ENCODE data around the gene SAP30L.

SAP30L gene

GRCh38 chr5:154509784-154510555 is 64.2 kb downstream of the SAP30L start:
- DNase-seq (ENCODE audit: low read depth): no peak
